ENCODE data around the gene LRRFIP1.

LRRFIP1 gene

DNA sequence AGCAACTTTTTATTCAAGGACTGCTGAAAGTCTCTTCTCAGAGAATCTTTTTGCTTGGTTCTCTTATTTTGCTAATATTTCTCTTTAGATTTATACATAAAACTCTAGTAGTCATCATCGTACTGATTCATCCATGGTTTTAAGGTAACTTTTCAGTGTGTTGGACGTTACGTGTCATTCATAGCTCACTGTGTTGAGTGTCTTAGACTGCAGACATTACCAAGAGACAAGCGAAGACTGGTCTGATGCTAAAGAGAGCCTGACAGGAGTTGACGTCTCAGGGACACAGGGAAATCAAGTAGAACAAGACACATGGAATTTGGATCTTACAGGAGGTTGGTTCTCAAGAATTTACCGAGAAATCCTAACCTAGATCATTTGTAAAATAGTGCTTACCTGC is 196.7 kb downstream of the LRRFIP1 start:
- in situ Hi-C loops (cut with MboI; ENCODE audit: low sequenced_read_pairs): no loop called here

GRCh38 chr2:237827421-237827987 is 200.1 kb downstream of the LRRFIP1 start:
- in situ Hi-C loops (cut with MboI; ENCODE audit: low sequenced_read_pairs): no loop called here
